IMR-90 (cell line): ENCODE results near the gene RPL31. TPM values are rescaled to one million over a fixed set of nuclear protein-coding genes. Genes with fewer than 3 reads are reported as not detected.

ENCODE experiments used
- ATAC-seq: fragments of 200-7000 bp; cut with Tn5 transposase; 2 replicates; pipeline ENCODE4 v1.9.1; 2020; ENCODE audit warnings: low read depth, mild to moderate bottlenecking, moderate library complexity
- BruUV-seq: library from RNA; stranded (reverse); fragments of 400-500 nt; replicated peaks from 2 replicates; lab custom pipeline; 2021; lab: Mats Ljungman, UMichigan
- CTCF ChIA-PET: fragments of 300-600 bp; formaldehyde crosslinking; extraction: SDS; loops from one replicate; lab custom pipeline; 2021; ENCODE audit warnings: antibody characterized with exemption; lab: Yijun Ruan, JAX
- POLR2A ChIA-PET: fragments of 300-600 bp; sonication (Branson Sonifier 250); formaldehyde crosslinking; loops from one replicate; lab custom pipeline; 2022; ENCODE audit warnings: antibody characterized with exemption; ENCODE audit not compliant: unreplicated experiment; lab: Charles Lee
- DNase-seq: peaks from one replicate; pipeline ENCODE4 v3.0.0; 2013
- H2AFZ ChIP-seq: replicated peaks from 2 replicates; pipeline ENCODE3; 2013; ENCODE audit warnings: low read length, mild to moderate bottlenecking; ENCODE audit not compliant: poor library complexity
- H2AK5ac ChIP-seq: 2 replicates; pipeline ENCODE4 v1.6.1; 2013; ENCODE audit warnings: low read depth, low read length, inconsistent platforms
- H2AK9ac ChIP-seq: replicated peaks from 2 replicates; pipeline ENCODE3; 2013; ENCODE audit warnings: mild to moderate bottlenecking, low read depth, low read length, moderate library complexity; ENCODE audit not compliant: poor library complexity
- H2BK120ac ChIP-seq: 2 replicates; pipeline ENCODE4 v1.6.1; 2013; ENCODE audit warnings: low read depth, low read length, inconsistent platforms
- H2BK15ac ChIP-seq: 3 replicates; pipeline ENCODE4 v1.6.1; 2013; ENCODE audit warnings: low read depth, low read length, inconsistent platforms
- H2BK20ac ChIP-seq: 2 replicates; pipeline ENCODE4 v1.6.1; 2013; ENCODE audit warnings: low read depth, mild to moderate bottlenecking, inconsistent platforms, low read length, moderate library complexity
- H2BK5ac ChIP-seq: 2 replicates; pipeline ENCODE4 v1.6.1; 2013; ENCODE audit warnings: mild to moderate bottlenecking, low read depth, low read length, inconsistent platforms; ENCODE audit not compliant: poor library complexity, severe bottlenecking
- H3K14ac ChIP-seq: replicated peaks from 2 replicates; pipeline ENCODE4 v1.6.1; 2013; ENCODE audit warnings: low read depth, low read length, inconsistent platforms
- H3K18ac ChIP-seq: 2 replicates; pipeline ENCODE4 v1.6.1; 2013; ENCODE audit warnings: low read depth, low read length, control low read depth
- H3K23ac ChIP-seq: 2 replicates; pipeline ENCODE4 v1.6.1; 2013; ENCODE audit warnings: low read depth, low read length, inconsistent platforms
- H3K27ac ChIP-seq: 2 replicates; pipeline ENCODE4 v1.5.1; 2013; ENCODE audit warnings: mild to moderate bottlenecking, control low read depth, low read length; ENCODE audit not compliant: insufficient read depth
- H3K27me3 ChIP-seq: 2 replicates; pipeline ENCODE4 v1.6.1; 2013; ENCODE audit warnings: low read length; ENCODE audit not compliant: control insufficient read depth, insufficient read depth
- H3K36me3 ChIP-seq: 2 replicates; pipeline ENCODE4 v1.6.1; 2013; ENCODE audit warnings: low read length, mixed read lengths; ENCODE audit not compliant: control insufficient read depth, insufficient read depth
- H3K4ac ChIP-seq: 2 replicates; pipeline ENCODE4 v1.6.1; 2013; ENCODE audit warnings: low read depth, low read length, inconsistent platforms
- H3K4me1 ChIP-seq: 2 replicates; pipeline ENCODE4 v1.6.1; 2013; ENCODE audit warnings: low read length, mixed read lengths; ENCODE audit not compliant: control insufficient read depth, insufficient read depth
- H3K4me2 ChIP-seq: 2 replicates; pipeline ENCODE4 v1.6.1; 2013; ENCODE audit warnings: low read depth, mild to moderate bottlenecking, control low read depth, low read length, moderate library complexity
- H3K4me3 ChIP-seq: 2 replicates; pipeline ENCODE4 v1.5.1; 2013; ENCODE audit warnings: low read depth, mild to moderate bottlenecking, control low read depth, low read length, moderate library complexity; ENCODE audit not compliant: insufficient read depth
- H3K56ac ChIP-seq: 2 replicates; pipeline ENCODE4 v1.6.1; 2013; ENCODE audit warnings: low read length, inconsistent platforms; ENCODE audit not compliant: insufficient read depth; ENCODE audit errors: extremely low read depth
- H3K79me1 ChIP-seq, 2 experiments: 2 replicates each; pipeline ENCODE4 v1.6.1; 2013; ENCODE audit warnings: low read length in 2 of 2, inconsistent platforms in 1 of 2, low read depth in 1 of 2
- H3K9ac ChIP-seq: 2 replicates; pipeline ENCODE4 v1.6.1; 2013; ENCODE audit warnings: low read depth, low read length, control low read depth
- H3K9me1 ChIP-seq: 2 replicates; pipeline ENCODE4 v1.6.1; 2013; ENCODE audit warnings: low read length, inconsistent platforms; ENCODE audit not compliant: insufficient read depth
- H3K9me3 ChIP-seq: 2 replicates; pipeline ENCODE4 v1.6.1; 2013; ENCODE audit warnings: low read length; ENCODE audit not compliant: control insufficient read depth, insufficient read depth
- H4K20me1 ChIP-seq: 2 replicates; pipeline ENCODE4 v1.6.1; 2013; ENCODE audit warnings: low read length, inconsistent platforms; ENCODE audit not compliant: insufficient read depth
- H4K5ac ChIP-seq: 2 replicates; pipeline ENCODE4 v1.6.1; 2013; ENCODE audit warnings: mild to moderate bottlenecking, low read depth, low read length, control low read depth
- H4K8ac ChIP-seq, 2 experiments: 2 replicates each; pipeline ENCODE4 v1.6.1; 2013; ENCODE audit warnings: low read depth in 2 of 2, low read length in 2 of 2, control low read depth in 1 of 2, inconsistent platforms in 1 of 2
- H4K91ac ChIP-seq: 2 replicates; pipeline ENCODE4 v1.6.1; 2013; ENCODE audit warnings: low read depth, low read length, inconsistent platforms; ENCODE audit not compliant: insufficient read depth
- CEBPB ChIP-seq: IDR thresholded peaks from 2 replicates; pipeline ENCODE4 v1.6.1; 2012; ENCODE audit warnings: low read depth, low read length, improper control_type of control experiment
- FOS ChIP-seq: fragments of 150-350 bp; IDR thresholded peaks from 2 replicates; pipeline ENCODE4 v1.6.1; 2016; ENCODE audit warnings: low read depth, low read length
- MAZ ChIP-seq: IDR thresholded peaks from 2 replicates; pipeline ENCODE4 v1.6.1; 2012; ENCODE audit warnings: low read depth, mild to moderate bottlenecking, low read length, improper control_type of control experiment, moderate library complexity, borderline replicate concordance
- RAD21 ChIP-seq: IDR thresholded peaks from 2 replicates; pipeline ENCODE4 v1.6.1; 2012; ENCODE audit warnings: low read length, improper control_type of control experiment
- SMC3 ChIP-seq: fragments of 150-350 bp; IDR thresholded peaks from 2 replicates; pipeline ENCODE4 v1.6.1; 2016; ENCODE audit warnings: low read depth, mild to moderate bottlenecking, antibody characterized with exemption, low read length, moderate library complexity
- WGBS, 2 experiments: methylation state at CpG; one replicate each; pipeline versions ENCODE4 v1.1.5 to v1.1.7; 2013; ENCODE audit warnings: missing lambda C conversion rate in 2 of 2; ENCODE audit not compliant: insufficient read length in 1 of 2; ENCODE audit errors: extremely low coverage in 2 of 2; 5-methylcytosine and 5-hydroxymethylcytosine counted together
- dilution Hi-C: fragments of 300-500 bp; cut with HindIII; formaldehyde crosslinking; loops from one replicate; pipeline ENCODE4 v1.14.3; 2018; ENCODE audit warnings: low sequenced_read_pairs; ENCODE audit not compliant: unreplicated experiment
- in situ Hi-C: fragments of 300-500 bp; cut with MboI; formaldehyde crosslinking; loops from 3 replicates; pipeline ENCODE4 v1.14.3; 2019; ENCODE audit warnings: low sequenced_read_pairs, inconsistent platforms, mixed read lengths
- intact Hi-C: fragments of 100-400 bp; cut with micrococcal nuclease; formaldehyde crosslinking; loops from 2 replicates; pipeline ENCODE4 v1.10.0; 2022
- polyA plus RNA-seq, 3 experiments: library from polyadenylated mRNA; depleted of rRNA; stranded (reverse); fragments of >200 nt; gene quantifications; 2 replicates each; pipeline ENCODE4 v1.2.3, GENCODE V29; 2012; ENCODE audit warnings: low replicate concordance in 1 of 3
- total RNA-seq: library from RNA; depleted of rRNA; stranded (reverse); fragments of >200 nt; gene quantifications from 2 replicates; pipeline ENCODE4 v1.2.3, GENCODE V29; 2012
- TF ChIP-seq, protein P1 (sequence below): fragments of 150-350 bp; IDR thresholded peaks from 2 replicates; pipeline ENCODE4 v1.6.1; 2017; ENCODE audit warnings: mild to moderate bottlenecking, antibody characterized with exemption, low read length, low read depth
- TF ChIP-seq, protein P2 (sequence below): conservative IDR thresholded peaks from 2 replicates; pipeline ENCODE4 v1.5.1; 2012; ENCODE audit warnings: mild to moderate bottlenecking, low read depth, low read length, improper control_type of control experiment

Gene RPL31
- total and polyA plus RNA-seq, 2 of the 4 experiments (the other 2 are of a cell fraction): 358 to 2,908 TPM

DNA sequence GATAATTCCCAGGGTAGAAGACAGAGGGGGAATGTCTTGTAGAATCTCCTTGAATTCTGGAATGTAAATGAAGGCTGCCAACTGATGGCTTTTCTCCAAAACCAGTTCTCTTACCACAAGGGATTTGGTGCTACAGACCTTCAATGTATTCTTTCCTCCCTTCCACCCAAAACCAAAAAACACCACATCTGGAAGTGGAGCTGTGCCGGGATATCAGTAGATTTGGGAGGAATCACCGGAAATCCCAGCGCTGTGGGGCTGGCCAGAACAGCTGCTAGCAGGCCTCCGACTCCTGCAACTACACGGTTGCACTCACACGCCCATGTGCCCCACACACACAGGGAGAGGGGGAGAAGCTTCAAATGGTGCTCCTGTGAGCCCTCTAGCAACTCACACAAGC lies 45.7 kb downstream of the RPL31 start:
- in situ Hi-C loops: no loop called here
- Histone ChIP-seq H2AFZ (no peak overlapping the region), H2BK120ac (no peak overlapping the region), H4K8ac (no peak overlapping the region), H3K79me1 (0 out of 4 replicates have a peak, but pooled peaks cover 0 to 4% of the 10 kb centered on the region in 2 experiments), H4K5ac (no peak overlapping the region), H2AK5ac (no peak overlapping the region), H3K4me2 (no peak overlapping the region), H3K23ac (no peak overlapping the region), H3K14ac (no peak overlapping the region; the same call in 1 of the 2 replicates), H2BK15ac (no peak overlapping the region), H3K4me1 (no peaks in the 10 kb centered on the region; the same call in 1 of the 2 replicates), H3K36me3 (no peaks in the 10 kb centered on the region), H3K56ac (no peak overlapping the region), H3K9me3 (no peaks in the 10 kb centered on the region), H3K9me1 (no peaks in the 10 kb centered on the region; the same call in 1 of the 2 replicates), H3K27me3 (peaks cover 2% of the 10 kb centered on the region; the same call in 1 of the 2 replicates), H3K4me3 (no peak overlapping the region), H2BK20ac (no peak overlapping the region), H3K27ac (no peak overlapping the region), H3K9ac (no peak overlapping the region), H4K91ac (no peak overlapping the region), H4K20me1 (no peaks in the 10 kb centered on the region), H3K4ac (no peak overlapping the region), H2AK9ac (no peak overlapping the region), H2BK5ac (no peak overlapping the region), H3K18ac (no peak overlapping the region)
- ATAC-seq (no peak), DNase-seq (no peak)
- WGBS, 2 experiments: no CpG with 5 or more reads among the region's 6 CpGs
- CTCF ChIA-PET: no interaction called here
- dilution Hi-C loops: no loop called here
- intact Hi-C loops: no loop called here
- BruUV-seq: no TSS peak
- TF ChIP-seq FOS: no peak
- TF ChIP-seq CEBPB: no peak
- no peak for TF ChIP-seq MAZ
- TF ChIP-seq, protein P1, sequence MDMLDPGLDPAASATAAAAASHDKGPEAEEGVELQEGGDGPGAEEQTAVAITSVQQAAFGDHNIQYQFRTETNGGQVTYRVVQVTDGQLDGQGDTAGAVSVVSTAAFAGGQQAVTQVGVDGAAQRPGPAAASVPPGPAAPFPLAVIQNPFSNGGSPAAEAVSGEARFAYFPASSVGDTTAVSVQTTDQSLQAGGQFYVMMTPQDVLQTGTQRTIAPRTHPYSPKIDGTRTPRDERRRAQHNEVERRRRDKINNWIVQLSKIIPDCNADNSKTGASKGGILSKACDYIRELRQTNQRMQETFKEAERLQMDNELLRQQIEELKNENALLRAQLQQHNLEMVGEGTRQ: no peak
- no peak for TF ChIP-seq SMC3
- TF ChIP-seq RAD21: no peak
- TF ChIP-seq, protein P2, sequence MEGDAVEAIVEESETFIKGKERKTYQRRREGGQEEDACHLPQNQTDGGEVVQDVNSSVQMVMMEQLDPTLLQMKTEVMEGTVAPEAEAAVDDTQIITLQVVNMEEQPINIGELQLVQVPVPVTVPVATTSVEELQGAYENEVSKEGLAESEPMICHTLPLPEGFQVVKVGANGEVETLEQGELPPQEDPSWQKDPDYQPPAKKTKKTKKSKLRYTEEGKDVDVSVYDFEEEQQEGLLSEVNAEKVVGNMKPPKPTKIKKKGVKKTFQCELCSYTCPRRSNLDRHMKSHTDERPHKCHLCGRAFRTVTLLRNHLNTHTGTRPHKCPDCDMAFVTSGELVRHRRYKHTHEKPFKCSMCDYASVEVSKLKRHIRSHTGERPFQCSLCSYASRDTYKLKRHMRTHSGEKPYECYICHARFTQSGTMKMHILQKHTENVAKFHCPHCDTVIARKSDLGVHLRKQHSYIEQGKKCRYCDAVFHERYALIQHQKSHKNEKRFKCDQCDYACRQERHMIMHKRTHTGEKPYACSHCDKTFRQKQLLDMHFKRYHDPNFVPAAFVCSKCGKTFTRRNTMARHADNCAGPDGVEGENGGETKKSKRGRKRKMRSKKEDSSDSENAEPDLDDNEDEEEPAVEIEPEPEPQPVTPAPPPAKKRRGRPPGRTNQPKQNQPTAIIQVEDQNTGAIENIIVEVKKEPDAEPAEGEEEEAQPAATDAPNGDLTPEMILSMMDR: no peak
- POLR2A ChIA-PET: no interaction called here
